LNCaP clone FGC (cell line): ENCODE results near the gene TOR1AIP1.

Experiments used
- DNase-seq: peaks from one replicate; pipeline ENCODE4 v3.0.0-alpha.2; 2011; ENCODE audit warnings: low read depth
- H3K4me3 ChIP-seq: 2 replicates; pipeline ENCODE4 v1.5.1; 2011; ENCODE audit warnings: mild to moderate bottlenecking, low read depth, low read length, control low read depth
- TF ChIP-seq, protein P1 (sequence below): IDR thresholded peaks from 2 replicates; pipeline ENCODE4 v1.5.1; 2012; ENCODE audit warnings: mild to moderate bottlenecking; ENCODE audit not compliant: control insufficient read depth, insufficient read depth; ENCODE audit errors: extremely low read depth

The TOR1AIP1 gene

GRCh38 chr1:179935909-179936496 lies 53.9 kb downstream of the TOR1AIP1 start:
- no peak for DNase-seq
- TF ChIP-seq, protein P1, sequence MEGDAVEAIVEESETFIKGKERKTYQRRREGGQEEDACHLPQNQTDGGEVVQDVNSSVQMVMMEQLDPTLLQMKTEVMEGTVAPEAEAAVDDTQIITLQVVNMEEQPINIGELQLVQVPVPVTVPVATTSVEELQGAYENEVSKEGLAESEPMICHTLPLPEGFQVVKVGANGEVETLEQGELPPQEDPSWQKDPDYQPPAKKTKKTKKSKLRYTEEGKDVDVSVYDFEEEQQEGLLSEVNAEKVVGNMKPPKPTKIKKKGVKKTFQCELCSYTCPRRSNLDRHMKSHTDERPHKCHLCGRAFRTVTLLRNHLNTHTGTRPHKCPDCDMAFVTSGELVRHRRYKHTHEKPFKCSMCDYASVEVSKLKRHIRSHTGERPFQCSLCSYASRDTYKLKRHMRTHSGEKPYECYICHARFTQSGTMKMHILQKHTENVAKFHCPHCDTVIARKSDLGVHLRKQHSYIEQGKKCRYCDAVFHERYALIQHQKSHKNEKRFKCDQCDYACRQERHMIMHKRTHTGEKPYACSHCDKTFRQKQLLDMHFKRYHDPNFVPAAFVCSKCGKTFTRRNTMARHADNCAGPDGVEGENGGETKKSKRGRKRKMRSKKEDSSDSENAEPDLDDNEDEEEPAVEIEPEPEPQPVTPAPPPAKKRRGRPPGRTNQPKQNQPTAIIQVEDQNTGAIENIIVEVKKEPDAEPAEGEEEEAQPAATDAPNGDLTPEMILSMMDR = no peak
- H3K4me3 ChIP-seq = no peak overlapping the region

GRCh38 chr1:179937668-179938254 lies 55.7 kb downstream of the TOR1AIP1 start:
- DNase-seq = no peak
- no peak overlapping the region for H3K4me3 ChIP-seq
- TF ChIP-seq, protein P1 = no peak

DNA sequence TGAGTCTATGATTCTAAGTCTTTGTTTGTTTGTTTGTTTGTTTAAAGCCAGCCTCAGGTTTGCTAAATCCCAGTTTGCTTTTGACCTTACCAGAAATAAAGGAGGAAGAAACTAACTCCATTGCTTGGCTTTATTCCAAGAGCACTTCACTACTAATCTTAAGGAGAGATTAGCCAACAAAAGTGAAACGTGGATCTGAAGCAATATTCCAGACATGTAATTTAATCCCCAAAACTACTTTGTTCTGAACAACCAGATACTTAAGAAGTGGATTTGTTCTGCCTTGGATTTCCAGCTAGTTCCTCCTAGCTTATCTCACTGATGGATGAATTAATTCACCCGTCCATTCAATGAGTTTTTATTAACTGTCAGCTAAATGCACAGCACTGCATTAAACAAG lies 56.7 kb downstream of the TOR1AIP1 start:
- H3K4me3 ChIP-seq = no peak overlapping the region
- no peak for DNase-seq
- TF ChIP-seq, protein P1 = no peak

DNA sequence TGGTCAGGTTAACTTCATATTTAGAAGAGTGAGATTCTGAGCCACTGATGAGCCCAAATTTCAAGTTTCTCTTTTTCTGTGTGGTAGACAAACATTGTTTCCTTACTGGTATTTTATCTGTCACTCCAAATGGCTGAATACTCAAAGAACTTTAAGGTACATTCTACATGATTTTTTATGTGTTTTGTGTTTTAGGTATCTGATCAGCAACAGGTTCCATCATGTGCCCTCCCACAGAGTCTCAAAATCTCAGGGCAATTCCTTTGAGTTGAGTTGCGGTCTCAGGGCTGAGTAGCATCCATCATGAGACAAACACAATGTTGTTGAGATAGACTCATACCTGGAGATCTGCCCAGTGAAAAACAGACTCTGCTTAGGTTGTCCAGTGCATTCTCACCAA lies 57.9 kb downstream of the TOR1AIP1 start:
- no peak overlapping the region for H3K4me3 ChIP-seq
- DNase-seq = no peak
- TF ChIP-seq, protein P1 = no peak

GRCh38 chr1:179941454-179941853 lies 59.4 kb downstream of the TOR1AIP1 start:
- TF ChIP-seq, protein P1 = no peak
- no peak overlapping the region for H3K4me3 ChIP-seq
- no peak for DNase-seq

DNA sequence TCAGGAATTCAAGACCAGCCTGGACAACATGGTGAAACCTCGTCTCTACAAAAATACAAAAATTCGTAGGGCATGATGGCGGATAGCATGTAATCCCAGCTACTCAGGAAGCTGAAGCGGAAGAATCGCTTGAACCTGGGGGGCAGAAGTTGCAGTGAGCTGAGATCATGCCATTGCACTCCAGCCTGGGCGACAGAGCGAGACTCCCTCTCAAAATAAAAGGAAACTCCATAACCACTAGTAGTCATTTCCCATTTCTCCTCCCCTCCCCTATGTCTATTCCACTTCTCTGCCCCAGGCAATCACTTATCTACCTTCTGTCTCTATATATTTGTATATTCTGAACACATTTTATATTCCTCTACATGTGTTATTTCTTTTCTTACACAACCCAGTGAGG lies 68.6 kb downstream of the TOR1AIP1 start:
- TF ChIP-seq, protein P1 = no peak
- H3K4me3 ChIP-seq = no peak overlapping the region
- no peak for DNase-seq
